ENCODE measurements around the gene TRAPPC14. TPM values are rescaled to one million over a fixed set of nuclear protein-coding genes. Genes with fewer than 3 reads are reported as not detected.

TRAPPC14 gene
- total and polyA plus RNA-seq, 10 of the 15 experiments (the other 5 are each of a cell fraction or from before 2014, with no cell fraction given), result 0.21 to 24.7 (median 7.5) TPM

DNA sequence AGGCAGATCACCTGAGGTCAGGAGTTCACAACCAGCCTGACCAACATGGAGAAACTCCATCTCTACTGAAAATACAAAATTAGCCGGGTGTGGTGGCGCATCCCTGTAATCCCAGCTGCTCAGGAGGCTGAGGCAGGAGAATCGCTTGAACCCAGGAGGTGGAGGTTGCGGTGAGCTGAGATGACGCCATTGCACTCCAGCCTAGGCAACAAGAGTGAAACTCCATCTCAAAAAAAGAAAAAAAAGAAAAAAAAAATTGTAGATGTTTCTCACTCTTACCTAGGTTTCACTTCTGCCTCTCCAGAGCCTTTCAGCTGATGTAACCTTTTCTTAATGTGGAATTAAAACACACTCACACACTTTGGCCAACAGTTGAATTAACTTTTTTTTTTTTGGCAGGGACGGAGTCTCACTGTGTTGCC lies 37.4 kb upstream of the TRAPPC14 start (continued):
- TF ChIP-seq, protein P1, sequence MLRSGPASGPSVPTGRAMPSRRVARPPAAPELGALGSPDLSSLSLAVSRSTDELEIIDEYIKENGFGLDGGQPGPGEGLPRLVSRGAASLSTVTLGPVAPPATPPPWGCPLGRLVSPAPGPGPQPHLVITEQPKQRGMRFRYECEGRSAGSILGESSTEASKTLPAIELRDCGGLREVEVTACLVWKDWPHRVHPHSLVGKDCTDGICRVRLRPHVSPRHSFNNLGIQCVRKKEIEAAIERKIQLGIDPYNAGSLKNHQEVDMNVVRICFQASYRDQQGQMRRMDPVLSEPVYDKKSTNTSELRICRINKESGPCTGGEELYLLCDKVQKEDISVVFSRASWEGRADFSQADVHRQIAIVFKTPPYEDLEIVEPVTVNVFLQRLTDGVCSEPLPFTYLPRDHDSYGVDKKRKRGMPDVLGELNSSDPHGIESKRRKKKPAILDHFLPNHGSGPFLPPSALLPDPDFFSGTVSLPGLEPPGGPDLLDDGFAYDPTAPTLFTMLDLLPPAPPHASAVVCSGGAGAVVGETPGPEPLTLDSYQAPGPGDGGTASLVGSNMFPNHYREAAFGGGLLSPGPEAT (IDR thresholded peaks at IDR 0.05; ENCODE audit: low read depth), result peak; percentile 75
- TF ChIP-seq CREB1 (IDR thresholded peaks at IDR 0.05; ENCODE audit: low read depth) (0 out of 2 replicates have a peak, but pooled peaks have one; percentile 13), CBFB (IDR thresholded peaks at IDR 0.05; ENCODE audit: low read depth) (peak; percentile 60; the same call in 1 of the 2 replicates), EED (IDR thresholded peaks at IDR 0.05; ENCODE audit: low read depth) (peak; percentile 80), CREM (IDR thresholded peaks at IDR 0.05; ENCODE audit: low read depth) (peak; percentile 57; the same call in 1 of the 2 replicates), JUNB (IDR thresholded peaks at IDR 0.05) (0 out of 2 replicates have a peak, but pooled peaks have one; percentile 39), SMARCA5 (IDR thresholded peaks at IDR 0.05) (peak; percentile 68), ETV6 (conservative IDR thresholded peaks at IDR 0.05 in 1 of 2, IDR thresholded peaks at IDR 0.05 in 1 of 2; ENCODE audit: borderline replicate concordance in 1 of 2, low read depth in 1 of 2) (peak in 1 of 2 experiments; percentile 36; a peak in 2 of 4 replicates)
- TF ChIP-seq, protein P2, sequence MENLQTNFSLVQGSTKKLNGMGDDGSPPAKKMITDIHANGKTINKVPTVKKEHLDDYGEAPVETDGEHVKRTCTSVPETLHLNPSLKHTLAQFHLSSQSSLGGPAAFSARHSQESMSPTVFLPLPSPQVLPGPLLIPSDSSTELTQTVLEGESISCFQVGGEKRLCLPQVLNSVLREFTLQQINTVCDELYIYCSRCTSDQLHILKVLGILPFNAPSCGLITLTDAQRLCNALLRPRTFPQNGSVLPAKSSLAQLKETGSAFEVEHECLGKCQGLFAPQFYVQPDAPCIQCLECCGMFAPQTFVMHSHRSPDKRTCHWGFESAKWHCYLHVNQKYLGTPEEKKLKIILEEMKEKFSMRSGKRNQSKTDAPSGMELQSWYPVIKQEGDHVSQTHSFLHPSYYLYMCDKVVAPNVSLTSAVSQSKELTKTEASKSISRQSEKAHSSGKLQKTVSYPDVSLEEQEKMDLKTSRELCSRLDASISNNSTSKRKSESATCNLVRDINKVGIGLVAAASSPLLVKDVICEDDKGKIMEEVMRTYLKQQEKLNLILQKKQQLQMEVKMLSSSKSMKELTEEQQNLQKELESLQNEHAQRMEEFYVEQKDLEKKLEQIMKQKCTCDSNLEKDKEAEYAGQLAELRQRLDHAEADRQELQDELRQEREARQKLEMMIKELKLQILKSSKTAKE (IDR thresholded peaks at IDR 0.05; ENCODE audit: low read depth, poor library complexity, severe bottlenecking), result peak; percentile 63
- TF ChIP-seq, protein P3, sequence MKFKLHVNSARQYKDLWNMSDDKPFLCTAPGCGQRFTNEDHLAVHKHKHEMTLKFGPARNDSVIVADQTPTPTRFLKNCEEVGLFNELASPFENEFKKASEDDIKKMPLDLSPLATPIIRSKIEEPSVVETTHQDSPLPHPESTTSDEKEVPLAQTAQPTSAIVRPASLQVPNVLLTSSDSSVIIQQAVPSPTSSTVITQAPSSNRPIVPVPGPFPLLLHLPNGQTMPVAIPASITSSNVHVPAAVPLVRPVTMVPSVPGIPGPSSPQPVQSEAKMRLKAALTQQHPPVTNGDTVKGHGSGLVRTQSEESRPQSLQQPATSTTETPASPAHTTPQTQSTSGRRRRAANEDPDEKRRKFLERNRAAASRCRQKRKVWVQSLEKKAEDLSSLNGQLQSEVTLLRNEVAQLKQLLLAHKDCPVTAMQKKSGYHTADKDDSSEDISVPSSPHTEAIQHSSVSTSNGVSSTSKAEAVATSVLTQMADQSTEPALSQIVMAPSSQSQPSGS (IDR thresholded peaks at IDR 0.05; ENCODE audit: low read length), result peak; percentile 84

Measured in GM12878 (cell line).